GM12878 (cell line): ENCODE results near the gene TIMM10. TPM values are rescaled to one million over a fixed set of nuclear protein-coding genes. Genes with fewer than 3 reads are reported as not detected.
A peak's percentile ranks its signal among the peaks of the same experiment; 100 is the strongest.

Experiments used
- BCLAF1 ChIP-seq: fragments of 450-650 bp; IDR thresholded peaks from 2 replicates; pipeline ENCODE4 v1.6.1; 2017; ENCODE audit warnings: antibody characterized with exemption, mild to moderate bottlenecking, moderate library complexity
- BHLHE40 ChIP-seq, 2 experiments: fragments of 450-650 bp in 1 of 2; IDR thresholded peaks; 2 replicates each; pipeline ENCODE4 v1.6.1; 2011 to 2017; ENCODE audit warnings: low read depth in 2 of 2, borderline replicate concordance in 1 of 2, improper control_type of control experiment in 1 of 2, low read length in 1 of 2, mild to moderate bottlenecking in 1 of 2
- CBFB ChIP-seq: IDR thresholded peaks from 2 replicates; pipeline ENCODE4 v1.6.1; 2016; ENCODE audit warnings: antibody characterized with exemption, low read depth
- EZH2 ChIP-seq: IDR thresholded peaks from 2 replicates; pipeline ENCODE4 v1.6.1; 2012; ENCODE audit warnings: low read depth, mild to moderate bottlenecking, control low read depth, inconsistent platforms, low read length, borderline replicate concordance; ENCODE audit not compliant: control insufficient read depth
- GABPA ChIP-seq: IDR thresholded peaks from 2 replicates; pipeline ENCODE4 v1.6.1; 2014; ENCODE audit warnings: antibody characterized with exemption, low read depth, mild to moderate bottlenecking, inconsistent platforms
- HCFC1 ChIP-seq: fragments of 150-350 bp; IDR thresholded peaks from 2 replicates; pipeline ENCODE4 v1.6.1; 2014; ENCODE audit warnings: low read length
- HDAC2 ChIP-seq: fragments of 200-600 bp; sonication (generic); IDR thresholded peaks from 2 replicates; pipeline ENCODE4 v1.6.1; 2017
- HDAC6 ChIP-seq: fragments of 200-600 bp; sonication (generic); IDR thresholded peaks from one replicate; pipeline ENCODE4 v1.8.0; 2017; ENCODE audit warnings: antibody characterized with exemption; ENCODE audit not compliant: unreplicated experiment
- IRF5 ChIP-seq: fragments of 450-650 bp; IDR thresholded peaks from 2 replicates; pipeline ENCODE4 v1.6.1; 2017; ENCODE audit warnings: borderline replicate concordance
- MYC ChIP-seq: IDR thresholded peaks from 2 replicates; pipeline ENCODE4 v1.6.1; 2011; ENCODE audit warnings: mild to moderate bottlenecking, low read length, moderate library complexity, inconsistent platforms; ENCODE audit not compliant: insufficient read depth, insufficient replicate concordance, insufficient read length, severe bottlenecking
- NFXL1 ChIP-seq: fragments of 450-650 bp; IDR thresholded peaks from 2 replicates; pipeline ENCODE4 v1.6.1; 2017; ENCODE audit warnings: antibody characterized with exemption, mild to moderate bottlenecking, borderline replicate concordance
- NR2C1 ChIP-seq: fragments of 450-650 bp; IDR thresholded peaks from 2 replicates; pipeline ENCODE4 v1.6.1; 2017; ENCODE audit warnings: antibody characterized with exemption, mild to moderate bottlenecking, moderate library complexity
- PBX3 ChIP-seq: IDR thresholded peaks from 2 replicates; pipeline ENCODE4 v1.6.1; 2011; ENCODE audit warnings: mild to moderate bottlenecking, low read depth, low read length, moderate library complexity; ENCODE audit not compliant: insufficient replicate concordance
- POLR2AphosphoS5 ChIP-seq: IDR thresholded peaks from 2 replicates; pipeline ENCODE4 v1.6.1; 2011; ENCODE audit warnings: mild to moderate bottlenecking, low read length, inconsistent platforms
- RFX5 ChIP-seq: IDR thresholded peaks from 2 replicates; pipeline ENCODE4 v1.6.1; 2011; ENCODE audit warnings: low read depth, low read length, improper control_type of control experiment
- SMARCA5 ChIP-seq: fragments of 450-650 bp; IDR thresholded peaks from 2 replicates; pipeline ENCODE4 v1.6.1; 2017; ENCODE audit warnings: mild to moderate bottlenecking
- SP1 ChIP-seq: IDR thresholded peaks from one replicate; pipeline ENCODE4 v1.6.1; 2011; ENCODE audit warnings: low read depth, low read length
- SREBF1 ChIP-seq: IDR thresholded peaks from 2 replicates; pipeline ENCODE4 v1.6.1; 2012; ENCODE audit warnings: mild to moderate bottlenecking, low read length
- STAT3 ChIP-seq: IDR thresholded peaks from 2 replicates; pipeline ENCODE4 v1.6.1; 2011; ENCODE audit warnings: low read depth, low read length, improper control_type of control experiment
- ZNF592 ChIP-seq: fragments of 450-650 bp; IDR thresholded peaks from 2 replicates; pipeline ENCODE4 v1.6.1; 2017; ENCODE audit warnings: mild to moderate bottlenecking, moderate library complexity
- polyA plus RNA-seq, 11 experiments: library from polyadenylated mRNA; depleted of rRNA in 4 of 11; unstranded in 6 of 11; stranded (reverse) in 5 of 11; fragments of >200 nt; fragmentation: Nextera tagmentation in 4 of 11; fragmentation: Illumina TruSeq in 1 of 11; extraction: Ambion mirVana in 4 of 11; extraction: Trizol in 1 of 11; gene quantifications; 1 replicate in 1 of 11; 2 replicates in 10 of 11; pipeline versions ENCODE4 v1.2.1 to v1.2.3, GENCODE V29; 2011 to 2016; ENCODE audit warnings: inconsistent platforms in 2 of 11, missing spikeins in 2 of 11, low read depth in 1 of 11
- total RNA-seq, 4 experiments: library from RNA; depleted of rRNA in 3 of 4; stranded (reverse); fragments of >200 nt in 3 of 4; fragmentation: Illumina TruSeq in 1 of 4; extraction: Trizol in 1 of 4; gene quantifications; 2 replicates each; pipeline versions ENCODE4 v1.2.1 to v1.2.3, GENCODE V29; 2013 to 2021

The TIMM10 gene
- total and polyA plus RNA-seq, 10 of the 15 experiments (the other 5 are each of a cell fraction or from before 2014, with no cell fraction given) = 148 to 898 (median 206) TPM

- TF ChIP-seq IRF5 = no peak
- no peak for TF ChIP-seq SREBF1
- peak; percentile 56; the same call in 1 of the 2 replicates for TF ChIP-seq POLR2AphosphoS5
- no peak for TF ChIP-seq MYC
- no peak; a peak in 1 of 4 replicates for TF ChIP-seq BHLHE40 (IDR thresholded peaks at IDR 0.05; ENCODE audit: borderline replicate concordance in 1 of 2, low read depth in 2 of 2, low read length in 1 of 2)
- TF ChIP-seq CBFB = no peak
- TF ChIP-seq SP1 = no peak
- TF ChIP-seq HCFC1 = no peak
- TF ChIP-seq PBX3 = no peak
- TF ChIP-seq BCLAF1 = no peak
- no peak for TF ChIP-seq NFXL1
- no peak for TF ChIP-seq ZNF592
- TF ChIP-seq RFX5 = no peak
- no peak for TF ChIP-seq STAT3
- 0 out of 2 replicates have a peak, but pooled peaks have one; percentile 60 for TF ChIP-seq HDAC2
- no peak for TF ChIP-seq EZH2
- TF ChIP-seq GABPA = no peak
- no peak for TF ChIP-seq NR2C1
- TF ChIP-seq HDAC6 = no peak
- TF ChIP-seq SMARCA5 = peak; percentile 93
These were observed 37.2 kb upstream of the TIMM10 start, which contains the start of gene UBE2L6 (continued) for GRCh38 chr11:57567515-57568329.
